ENCODE data around the gene CROCC2. TPM values are rescaled to one million over a fixed set of nuclear protein-coding genes. Genes with fewer than 3 reads are reported as not detected.

Gene CROCC2
- total and polyA plus RNA-seq, 10 of the 15 experiments (the other 5 are each of a cell fraction or from before 2014, with no cell fraction given): not detected

- TF ChIP-seq EGR1 (IDR thresholded peaks at IDR 0.05; ENCODE audit: borderline replicate concordance in 1 of 2, low read depth in 2 of 2, low read length in 2 of 2) (no peak), ZNF217 (IDR thresholded peaks at IDR 0.05) (no peak), CHD1 (IDR thresholded peaks at IDR 0.05; ENCODE audit: low read depth, low read length) (no peak), NR2C2 (IDR thresholded peaks at IDR 0.05; ENCODE audit: borderline replicate concordance, control insufficient read depth, insufficient read length, low read depth) (no peak), SMC3 (IDR thresholded peaks at IDR 0.05; ENCODE audit: borderline replicate concordance, low read length) (no peak), POLR2AphosphoS2 (IDR thresholded peaks at IDR 0.05; ENCODE audit: low read depth, low read length) (no peak)
Observed at GRCh38 chr2:240896394-240896793, 9.7 kb upstream of the CROCC2 start (continued).

GRCh38 chr2:240896871-240897692 is 9.1 kb upstream of the CROCC2 start:
- no peak for FAIRE-seq

More at GRCh38 chr2:240896871-240897692, 9.1 kb upstream of the CROCC2 start:
- ChIA-PET SMC1A (ENCODE audit: uncharacterized antibody, unreplicated experiment) (no interaction called here), RAD21 (ENCODE audit: unreplicated experiment) (interaction anchor here (0.6 kb wide), 1 partner anchor 16 kb away, joined by 3 read pairs; no protein-coding TSS in a partner anchor), CTCF (interaction anchor here (1.0 to 1.7 kb wide), 2 partner anchors 18 to 46 kb away, joined by 3 to 6 read pairs; no protein-coding TSS in a partner anchor), POLR2A (interaction anchor here (1.4 kb wide), 1 partner anchor 17 kb away, joined by 3 read pairs; no protein-coding TSS in a partner anchor)
- Histone ChIP-seq H3K79me2 (ENCODE audit: control insufficient read depth, insufficient read depth, low read length) (no peaks in the 10 kb centered on the region), H3K4me1 (ENCODE audit: control insufficient read depth, insufficient read depth, low read length) (no peaks in the 10 kb centered on the region), H3K4me3 (no peak overlapping the region), H4K20me1 (ENCODE audit: control insufficient read depth, insufficient read depth) (no peaks in the 10 kb centered on the region), H3K9ac (ENCODE audit: control insufficient read depth, insufficient read depth, low read length) (no peak overlapping the region), H3K27me3 (replicated peaks in 1 of 2; ENCODE audit: control insufficient read depth in 2 of 2, insufficient read depth in 2 of 2, low read length in 1 of 2) (no peaks in the 10 kb centered on the region), H3K9me3 (replicated peaks; ENCODE audit: control insufficient read depth, insufficient read depth, low read length) (no peaks in the 10 kb centered on the region), H3K4me2 (ENCODE audit: control insufficient read depth, insufficient read depth) (no peak overlapping the region), H3K36me3 (ENCODE audit: control insufficient read depth in 2 of 2, insufficient read depth in 2 of 2, low read length in 1 of 2) (no peaks in the 10 kb centered on the region), H3K27ac (ENCODE audit: control insufficient read depth, insufficient read depth) (no peak overlapping the region), H2AFZ (ENCODE audit: control insufficient read depth, low read depth, low read length) (no peak overlapping the region)
- in situ Hi-C loops (cut with MboI) (no loop called here), intact Hi-C loops (cut with micrococcal nuclease; ENCODE audit: unreplicated experiment) (no loop called here)
- TF ChIP-seq RAD21 (IDR thresholded peaks at IDR 0.05; ENCODE audit: insufficient read depth, low read depth, low read length) (no peak), MEF2B (IDR thresholded peaks at IDR 0.05; ENCODE audit: partially characterized antibody, poor library complexity, severe bottlenecking) (no peak), RFX5 (IDR thresholded peaks at IDR 0.05; ENCODE audit: low read depth, low read length) (no peak), IRF3 (IDR thresholded peaks at IDR 0.05) (no peak)
- DNase-seq (ENCODE audit: low read depth, low spot score) (no peak), ATAC-seq (no peak)
- BruUV-seq (replicated peaks): no TSS peak
- 10% methylated on average over 22 of the region's 23 CpGs for WGBS (ENCODE audit: insufficient coverage, insufficient replicate concordance, low lambda C conversion rate, missing lambda C conversion rate)

All from GM12878 (cell line).